HCT116 (cell line): ENCODE results near the gene SFXN5. TPM values are rescaled to one million over a fixed set of nuclear protein-coding genes. Genes with fewer than 3 reads are reported as not detected.

Experiments used
- ATAC-seq: fragments of 200-7000 bp; cut with Tn5 transposase; 2 replicates; pipeline ENCODE4 v1.9.1; 2020; ENCODE audit warnings: mild to moderate bottlenecking, moderate library complexity
- BruUV-seq: library from RNA; stranded (reverse); fragments of 400-500 nt; replicated peaks from 2 replicates; lab custom pipeline; 2021; lab: Mats Ljungman, UMichigan
- CTCF ChIA-PET: fragments of 300-600 bp; sonication (Branson Sonifier 250); formaldehyde crosslinking; loops from one replicate; lab custom pipeline; 2021; ENCODE audit warnings: antibody characterized with exemption; lab: Charles Lee
- POLR2A ChIA-PET: fragments of 300-600, 350-600 bp; sonication (Branson Sonifier 250); formaldehyde crosslinking; loops from one replicate; lab custom pipeline; 2021; ENCODE audit warnings: antibody characterized with exemption; lab: Charles Lee
- RAD21 ChIA-PET, 2 experiments: fragments of 300-600 bp; sonication (Branson Sonifier 250); formaldehyde crosslinking; loops; one replicate each; lab custom pipeline; 2023; ENCODE audit warnings: low total read pairs in 2 of 2; ENCODE audit not compliant: uncharacterized antibody in 2 of 2, unreplicated experiment in 2 of 2, low non-redundant PET in 1 of 2; lab: Charles Lee
- DNase-seq: peaks from one replicate; pipeline ENCODE4 v3.0.0-alpha.2; 2010; ENCODE audit warnings: low read depth, low spot score
- H2AFZ ChIP-seq: fragments of 200-600 bp; shearing (Covaris generic), sonication (generic); 2 replicates; pipeline ENCODE4 v1.6.1; 2017; ENCODE audit warnings: low read depth, mixed run types, mixed read lengths, antibody characterized with exemption, low read length; ENCODE audit not compliant: poor library complexity, severe bottlenecking
- H3K27ac ChIP-seq: 2 replicates; pipeline ENCODE4 v1.5.1; 2012; ENCODE audit warnings: low read depth, low read length
- H3K27me3 ChIP-seq: fragments of 200-600 bp; sonication (generic); 2 replicates; pipeline ENCODE4 v1.6.1; 2016; ENCODE audit warnings: mixed run types, low read length, mixed read lengths; ENCODE audit not compliant: insufficient read depth
- H3K36me3 ChIP-seq, 2 experiments: fragments of 200-500 bp in 1 of 2; fragments of 200-600 bp in 1 of 2; sonication (Bioruptor generic) in 1 of 2; sonication (generic) in 1 of 2; 2 replicates each; pipeline versions ENCODE4 v1.5.1 to v1.6.1; 2014 to 2016; ENCODE audit warnings: low read length in 2 of 2, inconsistent platforms in 1 of 2, mixed read lengths in 1 of 2, mixed run types in 1 of 2; ENCODE audit not compliant: insufficient read depth in 2 of 2, control insufficient read depth in 1 of 2
- H3K4me1 ChIP-seq, 2 experiments: fragments of 200-600 bp in 1 of 2; sonication (generic) in 1 of 2; 2 replicates each; pipeline versions ENCODE4 v1.5.1 to v1.6.1; 2012 to 2017; ENCODE audit warnings: low read length in 2 of 2, inconsistent platforms in 1 of 2, mild to moderate bottlenecking in 1 of 2, mixed read lengths in 1 of 2, mixed run types in 1 of 2, moderate library complexity in 1 of 2; ENCODE audit not compliant: insufficient read depth in 2 of 2, control insufficient read depth in 1 of 2
- H3K4me2 ChIP-seq: fragments of 200-600 bp; sonication (generic); 2 replicates; pipeline ENCODE4 v1.6.1; 2017; ENCODE audit warnings: mixed run types, low read length, mixed read lengths
- H3K4me3 ChIP-seq, 2 experiments: fragments of 200-600 bp in 1 of 2; sonication (generic) in 1 of 2; replicated peaks in 1 of 2; 2 replicates each; pipeline ENCODE4 v1.5.1; 2011 to 2016; ENCODE audit warnings: low read length in 2 of 2, control low read depth in 1 of 2, low read depth in 1 of 2, mild to moderate bottlenecking in 1 of 2, mixed read lengths in 1 of 2, mixed run types in 1 of 2
- H3K79me2 ChIP-seq: fragments of 200-600 bp; sonication (generic); 2 replicates; pipeline ENCODE4 v1.6.1; 2017; ENCODE audit warnings: mild to moderate bottlenecking, mixed run types, low read length, moderate library complexity, mixed read lengths; ENCODE audit not compliant: insufficient read depth
- H3K9ac ChIP-seq: fragments of 200-600 bp; sonication (generic); 2 replicates; pipeline ENCODE4 v1.6.1; 2016; ENCODE audit warnings: low read length, mixed read lengths
- H3K9me2 ChIP-seq: fragments of 200-600 bp; sonication (generic), shearing (Covaris generic); 2 replicates; pipeline ENCODE4 v1.6.1; 2017; ENCODE audit warnings: mixed run types, mild to moderate bottlenecking, moderate library complexity; ENCODE audit not compliant: insufficient read depth
- H3K9me3 ChIP-seq, 2 experiments: fragments of 200-500 bp in 1 of 2; fragments of 200-600 bp in 1 of 2; sonication (Bioruptor generic) in 1 of 2; sonication (generic) in 1 of 2; 2 replicates each; pipeline ENCODE4 v1.6.1; 2014 to 2017; ENCODE audit warnings: low read length in 2 of 2, mixed read lengths in 2 of 2, inconsistent platforms in 1 of 2, low read depth in 1 of 2, mild to moderate bottlenecking in 1 of 2, mixed run types in 1 of 2, moderate library complexity in 1 of 2; ENCODE audit not compliant: control insufficient read depth in 1 of 2, insufficient read depth in 1 of 2
- H4K20me1 ChIP-seq: fragments of 200-600 bp; sonication (generic), shearing (Covaris generic); 2 replicates; pipeline ENCODE4 v1.6.1; 2017; ENCODE audit warnings: mixed run types, mild to moderate bottlenecking, moderate library complexity; ENCODE audit not compliant: insufficient read depth
- CEBPB ChIP-seq: IDR thresholded peaks from 2 replicates; pipeline ENCODE4 v1.6.1; 2012; ENCODE audit warnings: low read depth
- EGR1 ChIP-seq: IDR thresholded peaks from 2 replicates; pipeline ENCODE4 v1.6.1; 2012; ENCODE audit warnings: low read depth
- EZH2 ChIP-seq: fragments of 200-600 bp; sonication (generic); IDR thresholded peaks from 2 replicates; pipeline ENCODE4 v1.6.1; 2017; ENCODE audit warnings: antibody characterized with exemption, mixed run types
- FOSL1 ChIP-seq: IDR thresholded peaks from 2 replicates; pipeline ENCODE4 v1.6.1; 2012; ENCODE audit warnings: low read depth
- JUND ChIP-seq: IDR thresholded peaks from 2 replicates; pipeline ENCODE4 v1.6.1; 2012
- MAX ChIP-seq: IDR thresholded peaks from 2 replicates; pipeline ENCODE4 v1.6.1; 2012
- POLR2AphosphoS5 ChIP-seq: IDR thresholded peaks from 2 replicates; pipeline ENCODE4 v1.6.1; 2011; ENCODE audit warnings: mild to moderate bottlenecking, low read depth, low read length, moderate library complexity
- RAD21 ChIP-seq: IDR thresholded peaks from 2 replicates; pipeline ENCODE4 v1.6.1; 2012; ENCODE audit warnings: low read depth, mild to moderate bottlenecking
- REST ChIP-seq: IDR thresholded peaks from 2 replicates; pipeline ENCODE4 v1.6.1; 2012; ENCODE audit warnings: low read depth
- SIN3A ChIP-seq: IDR thresholded peaks from 2 replicates; pipeline ENCODE4 v1.6.1; 2012; ENCODE audit warnings: low read depth
- SP1 ChIP-seq: IDR thresholded peaks from 2 replicates; pipeline ENCODE4 v1.6.1; 2012; ENCODE audit warnings: low read depth
- SRF ChIP-seq: IDR thresholded peaks from 2 replicates; pipeline ENCODE4 v1.6.1; 2012; ENCODE audit warnings: low read depth
- TCF7L2 ChIP-seq: IDR thresholded peaks from 2 replicates; pipeline ENCODE4 v1.7.0; 2011; ENCODE audit warnings: borderline replicate concordance, inconsistent platforms; ENCODE audit not compliant: insufficient read depth, insufficient read length; ENCODE audit errors: extremely low read depth
- intact Hi-C: fragments of 100-400 bp; cut with micrococcal nuclease; formaldehyde crosslinking; loops from 2 replicates; pipeline ENCODE4 v1.10.0; 2022
- total RNA-seq: library from RNA; stranded (reverse); gene quantifications from one replicate; pipeline ENCODE4 v1.2.1, GENCODE V29; 2021; ENCODE audit not compliant: unreplicated experiment
- TF ChIP-seq, protein P1 (sequence below), 3 experiments: fragments of 200-600 bp in 1 of 3; sonication (generic) in 1 of 3; IDR thresholded peaks in 2 of 3; conservative IDR thresholded peaks in 1 of 3; 2 replicates each; pipeline ENCODE4 v1.5.1; 2012 to 2017; ENCODE audit warnings: low read depth in 2 of 3, low read length in 2 of 3, antibody characterized with exemption in 1 of 3, borderline replicate concordance in 1 of 3, control low read depth in 1 of 3, mild to moderate bottlenecking in 1 of 3, mixed read lengths in 1 of 3, mixed run types in 1 of 3, moderate library complexity in 1 of 3; ENCODE audit not compliant: insufficient read depth in 1 of 3

The SFXN5 gene
- total RNA-seq, 1 experiment from 2014 or later = 10.0 TPM

- Histone ChIP-seq H3K9me2 (no peaks in the 10 kb centered on the region), H3K4me3 (no peak overlapping the region), H3K4me2 (no peak overlapping the region), H3K9ac (no peak overlapping the region), H3K27me3 (no peaks in the 10 kb centered on the region), H3K4me1 (peaks cover 6 to 14% of the 10 kb centered on the region in 2 experiments; a peak in 3 of 4 replicates), H3K36me3 (no peaks in the 10 kb centered on the region), H3K9me3 (no peaks in the 10 kb centered on the region), H3K79me2 (no peaks in the 10 kb centered on the region), H3K27ac (no peak overlapping the region), H4K20me1 (no peaks in the 10 kb centered on the region), H2AFZ (no peak overlapping the region)
- ATAC-seq = no peak
- TF ChIP-seq EZH2 (no peak), SRF (no peak), FOSL1 (no peak), EGR1 (no peak)
- no TSS peak for BruUV-seq
- ChIA-PET RAD21 (no interaction called here), POLR2A (no interaction called here), CTCF (no interaction called here)
- intact Hi-C loops = no loop called here
- DNase-seq = no peak
Observed at GRCh38 chr2:72921088-72921851, 150.2 kb downstream of the SFXN5 start.

DNA sequence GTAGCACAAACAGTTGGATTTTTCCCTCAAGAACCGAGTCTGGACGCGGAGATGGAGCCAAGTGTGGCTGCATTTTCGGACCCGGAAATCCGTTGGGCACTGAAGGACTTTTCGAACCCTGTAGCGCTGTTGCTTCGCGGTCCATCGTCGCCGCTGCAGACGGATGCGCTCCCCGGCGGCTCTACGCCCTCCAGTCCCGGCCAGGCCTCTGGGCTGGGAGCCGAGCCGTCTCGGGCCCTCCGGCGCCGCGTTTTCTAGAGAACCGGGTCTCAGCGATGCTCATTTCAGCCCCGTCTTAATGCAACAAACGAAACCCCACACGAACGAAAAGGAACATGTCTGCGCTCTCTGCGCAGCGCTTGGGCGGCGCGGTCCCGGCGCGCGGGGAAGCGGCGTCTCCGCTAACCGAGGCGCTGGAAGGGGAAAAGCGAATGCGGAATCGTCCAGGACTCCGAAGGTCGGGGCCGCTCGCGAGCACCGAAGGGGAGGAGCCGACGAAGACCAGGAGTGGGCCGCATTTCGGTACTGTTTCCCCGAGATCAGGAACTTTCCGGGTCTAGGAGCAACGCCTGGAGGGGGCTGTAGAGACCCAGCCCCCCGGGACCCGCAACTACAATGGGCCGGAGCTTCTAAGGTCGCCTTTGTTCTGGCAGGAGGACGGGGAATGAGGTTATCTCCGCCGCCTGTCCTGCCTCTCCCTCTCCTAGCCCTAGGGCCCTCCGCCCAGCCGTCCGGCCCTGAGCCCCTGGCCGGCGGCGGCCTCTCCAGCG lies 151.0 kb downstream of the SFXN5 start:
- Histone ChIP-seq H3K27me3 (no peaks in the 10 kb centered on the region), H3K9me3 (no peaks in the 10 kb centered on the region), H3K4me1 (peaks cover 7 to 22% of the 10 kb centered on the region in 2 experiments; a peak in 3 of 4 replicates), H3K9ac (no peak overlapping the region), H2AFZ (no peak overlapping the region), H3K36me3 (no peaks in the 10 kb centered on the region), H4K20me1 (no peaks in the 10 kb centered on the region), H3K4me3 (no peak overlapping the region), H3K4me2 (no peak overlapping the region), H3K79me2 (no peaks in the 10 kb centered on the region), H3K9me2 (no peaks in the 10 kb centered on the region), H3K27ac (no peak overlapping the region)
- RAD21 ChIA-PET = no interaction called here
- CTCF ChIA-PET = no interaction called here
- no peak for DNase-seq
- no peak for ATAC-seq
- POLR2A ChIA-PET = no interaction called here
- intact Hi-C loops = no loop called here
- no TSS peak for BruUV-seq
- TF ChIP-seq RAD21 (no peak), JUND (no peak), SIN3A (no peak), POLR2AphosphoS5 (no peak), MAX (no peak), CEBPB (no peak), REST (no peak), FOSL1 (no peak), TCF7L2 (no peak), SP1 (no peak), SRF (no peak)
- TF ChIP-seq, protein P1, sequence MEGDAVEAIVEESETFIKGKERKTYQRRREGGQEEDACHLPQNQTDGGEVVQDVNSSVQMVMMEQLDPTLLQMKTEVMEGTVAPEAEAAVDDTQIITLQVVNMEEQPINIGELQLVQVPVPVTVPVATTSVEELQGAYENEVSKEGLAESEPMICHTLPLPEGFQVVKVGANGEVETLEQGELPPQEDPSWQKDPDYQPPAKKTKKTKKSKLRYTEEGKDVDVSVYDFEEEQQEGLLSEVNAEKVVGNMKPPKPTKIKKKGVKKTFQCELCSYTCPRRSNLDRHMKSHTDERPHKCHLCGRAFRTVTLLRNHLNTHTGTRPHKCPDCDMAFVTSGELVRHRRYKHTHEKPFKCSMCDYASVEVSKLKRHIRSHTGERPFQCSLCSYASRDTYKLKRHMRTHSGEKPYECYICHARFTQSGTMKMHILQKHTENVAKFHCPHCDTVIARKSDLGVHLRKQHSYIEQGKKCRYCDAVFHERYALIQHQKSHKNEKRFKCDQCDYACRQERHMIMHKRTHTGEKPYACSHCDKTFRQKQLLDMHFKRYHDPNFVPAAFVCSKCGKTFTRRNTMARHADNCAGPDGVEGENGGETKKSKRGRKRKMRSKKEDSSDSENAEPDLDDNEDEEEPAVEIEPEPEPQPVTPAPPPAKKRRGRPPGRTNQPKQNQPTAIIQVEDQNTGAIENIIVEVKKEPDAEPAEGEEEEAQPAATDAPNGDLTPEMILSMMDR (IDR thresholded peaks at IDR 0.05 in 2 of 3, conservative IDR thresholded peaks at IDR 0.05 in 1 of 3; ENCODE audit: borderline replicate concordance in 1 of 3, insufficient read depth in 1 of 3, low read depth in 2 of 3, low read length in 2 of 3) = no peak
